ENCODE results near the gene KLHDC7A. TPM values are rescaled to one million over a fixed set of nuclear protein-coding genes. Genes with fewer than 3 reads are reported as not detected.

The KLHDC7A gene
- total RNA-seq, 1 donor from 2014 or later, result not detected

GRCh38 chr1:18501833-18502232 lies 21.1 kb downstream of the KLHDC7A start:
- DNase-seq (ENCODE audit: extremely low read depth, low read depth, low spot score), result no peak

GRCh38 chr1:18504609-18505008 lies 23.9 kb downstream of the KLHDC7A start:
- DNase-seq (ENCODE audit: extremely low read depth, low read depth, low spot score), result no peak

- no peak for DNase-seq (ENCODE audit: extremely low read depth, low read depth, low spot score)
Observed at GRCh38 chr1:18505666-18506065, 24.9 kb downstream of the KLHDC7A start.

GRCh38 chr1:18508084-18508483 lies 27.4 kb downstream of the KLHDC7A start:
- DNase-seq (ENCODE audit: extremely low read depth, low read depth, low spot score), result no peak

GRCh38 chr1:18511149-18511873 lies 30.6 kb downstream of the KLHDC7A start:
- DNase-seq (ENCODE audit: extremely low read depth, low read depth, low spot score), result no peak

GRCh38 chr1:18511874-18512150 lies 31.1 kb downstream of the KLHDC7A start:
- no peak for DNase-seq (ENCODE audit: extremely low read depth, low read depth, low spot score)

- no peak for DNase-seq (ENCODE audit: extremely low read depth, low read depth, low spot score)
Observed at GRCh38 chr1:18512883-18513282, 32.2 kb downstream of the KLHDC7A start.

GRCh38 chr1:18513995-18514394 lies 33.3 kb downstream of the KLHDC7A start:
- DNase-seq (ENCODE audit: extremely low read depth, low read depth, low spot score), result no peak

- no peak for DNase-seq (ENCODE audit: extremely low read depth, low read depth, low spot score)
Observed at GRCh38 chr1:18515120-18515667, 34.5 kb downstream of the KLHDC7A start.

GRCh38 chr1:18516473-18516872 lies 35.7 kb downstream of the KLHDC7A start:
- DNase-seq (ENCODE audit: extremely low read depth, low read depth, low spot score), result no peak

- no peak for DNase-seq (ENCODE audit: extremely low read depth, low read depth, low spot score)
Observed at GRCh38 chr1:18526436-18527275, 45.9 kb downstream of the KLHDC7A start.

- DNase-seq (ENCODE audit: extremely low read depth, low read depth, low spot score), result no peak
Observed at GRCh38 chr1:18527514-18527913, 46.8 kb downstream of the KLHDC7A start.

GRCh38 chr1:18527921-18528320 lies 47.2 kb downstream of the KLHDC7A start:
- no peak for DNase-seq (ENCODE audit: extremely low read depth, low read depth, low spot score)

- no peak for DNase-seq (ENCODE audit: extremely low read depth, low read depth, low spot score)
Observed at GRCh38 chr1:18528616-18529015, 47.9 kb downstream of the KLHDC7A start.

- no peak for DNase-seq (ENCODE audit: extremely low read depth, low read depth, low spot score)
Observed at GRCh38 chr1:18529714-18530113, 49.0 kb downstream of the KLHDC7A start.

- DNase-seq (ENCODE audit: extremely low read depth, low read depth, low spot score), result no peak
Observed at GRCh38 chr1:18530587-18531502, 50.1 kb downstream of the KLHDC7A start.

GRCh38 chr1:18531503-18531845 lies 50.7 kb downstream of the KLHDC7A start:
- no peak for DNase-seq (ENCODE audit: extremely low read depth, low read depth, low spot score)

- DNase-seq (ENCODE audit: extremely low read depth, low read depth, low spot score), result no peak
Observed at GRCh38 chr1:18532390-18533170, 51.9 kb downstream of the KLHDC7A start.

GRCh38 chr1:18533259-18533658 lies 52.5 kb downstream of the KLHDC7A start:
- no peak for DNase-seq (ENCODE audit: extremely low read depth, low read depth, low spot score)

- no peak for DNase-seq (ENCODE audit: extremely low read depth, low read depth, low spot score)
Observed at GRCh38 chr1:18534810-18535205, 54.1 kb downstream of the KLHDC7A start.

Data from glomerular endothelial cell (primary cell).